Heart left ventricle (tissue), 16 donors: ENCODE measurements around the gene USP6NL. TPM values are rescaled to one million over a fixed set of nuclear protein-coding genes. Genes with fewer than 3 reads are reported as not detected.
A peak's percentile ranks its signal among the peaks of the same experiment; 100 is the strongest.

ENCODE experiments used
- ATAC-seq, 4 donors: fragments of 200-7000 bp; cut with Tn5 transposase; one replicate each; pipeline ENCODE4 v1.9.1; 2020 to 2022; ENCODE audit warnings: moderate library complexity in 4 of 4, mild to moderate bottlenecking in 3 of 4, moderate number of reproducible peaks in 1 of 4
- DNase-seq, 5 donors: peaks; one replicate each; pipeline ENCODE4 v3.0.0-alpha.2; 2020
- H3K27ac ChIP-seq, 12 donors: fragments of 200-600 bp; sonication (generic) in 4 of 12; one replicate each; pipeline versions ENCODE4 v1.5.0 to v1.8.0; 2016 to 2022; ENCODE audit warnings: mild to moderate bottlenecking in 2 of 12
- H3K27me3 ChIP-seq, 9 donors: fragments of 200-600 bp; sonication (generic) in 2 of 9; one replicate each; pipeline versions ENCODE4 v1.5.1 to v1.8.0; 2016 to 2022; ENCODE audit warnings: mild to moderate bottlenecking in 3 of 9
- H3K36me3 ChIP-seq, 9 donors: fragments of 200-600 bp; sonication (generic) in 2 of 9; one replicate each; pipeline versions ENCODE4 v1.5.0 to v1.8.0; 2018 to 2022; ENCODE audit warnings: mild to moderate bottlenecking in 2 of 9
- H3K4me1 ChIP-seq, 12 donors: fragments of 200-600 bp; sonication (generic) in 4 of 12; one replicate each; pipeline versions ENCODE4 v1.5.0 to v1.8.0; 2016 to 2022; ENCODE audit warnings: mild to moderate bottlenecking in 3 of 12
- H3K4me3 ChIP-seq, 12 donors: fragments of 200-600 bp; sonication (generic) in 4 of 12; one replicate each; pipeline versions ENCODE4 v1.5.0 to v1.8.0; 2017 to 2022; ENCODE audit warnings: mild to moderate bottlenecking in 9 of 12, moderate library complexity in 4 of 12
- H3K9me3 ChIP-seq, 12 donors: fragments of 200-600 bp; sonication (generic) in 4 of 12; one replicate each; pipeline versions ENCODE4 v1.5.0 to v1.8.0; 2016 to 2022; ENCODE audit warnings: mild to moderate bottlenecking in 1 of 12
- POLR2A ChIP-seq, 2 donors: fragments of 450-650 bp; IDR thresholded peaks; one replicate each; pipeline ENCODE4 v1.6.1; 2017; ENCODE audit warnings: antibody characterized with exemption in 2 of 2, mild to moderate bottlenecking in 2 of 2, moderate library complexity in 2 of 2
- WGBS, 4 donors: extraction: QIAGEN DNeasy Blood & Tissue Kit in 2 of 4; methylation state at CpG; one replicate each; pipeline versions ENCODE4 v1.1.5 to v1.1.7; 2013 to 2018; 5-methylcytosine and 5-hydroxymethylcytosine counted together
- intact Hi-C, 10 donors: fragments of 100-400 bp; cut with DNase I; formaldehyde crosslinking; loops; one replicate each; pipeline versions ENCODE4 v1.11.1 to v1.14.2; 2022
- long read RNA-seq, 3 donors: library from polyadenylated mRNA; unstranded; transcript quantifications; one replicate each; pipeline ENCODE4 v2.0.0, GENCODE V29; 2020 to 2021
- polyA plus RNA-seq, 2 donors: library from polyadenylated mRNA; stranded (reverse); fragments of 200-250 nt; gene quantifications; one replicate each; pipeline ENCODE4 v1.2.3, GENCODE V29; 2013
- total RNA-seq, 9 donors: library from RNA; depleted of rRNA in 2 of 9; stranded (reverse); fragments of >200 nt in 2 of 9; fragmentation: NEBNext Ultra II Directional in 3 of 9; extraction: Animal tissue kit (Norgen Biotek cat#: 25700) in 3 of 9; gene quantifications; one replicate each; pipeline versions ENCODE4 v1.1.0 to v1.2.4, GENCODE V29; 2016 to 2023
- TF ChIP-seq, protein P1 (sequence below), 12 donors: fragments of 200-600 bp; sonication (generic) in 4 of 12; IDR thresholded peaks; one replicate each; pipeline versions ENCODE4 v1.5.0 to v1.8.0; 2018 to 2022; ENCODE audit warnings: antibody characterized with exemption in 12 of 12, mild to moderate bottlenecking in 5 of 12
- donor health status: ischemic (EF 13 %, LVEDD 7.1; RV severe dilation, severe dysfunction).
- donor health status: healthy with polysubstance abuse.
- donor health status: DM: no; HTN: yes; CAD: no.
- donor health status: DM: no; HTN: no; CAD: no.
- donor health status: ischemic (EF 25% LVEDD 6.9; RV normal size, moderate dysfunction).
- donor health status: ischemic (EF 25% LVEDD 5.7; RV mildly dilated, moderate dysfunction).
- donor health status: healthy.
- donor health status: DM: yes; HTN: yes; CAD: no.
- donor health status: ischemic (EF 35%, LVEDD 5.7; RV mildly dilated, moderate dysfunction).
- donor health status: nonischemic (EF 11% LVEDD 7.7; RV severe dilation, severe dysfunction).
- donor health status: DM: yes; HTN: yes; CAD: no.
- donor health status: PGD.
- donor health status: ischemic (EF 29% LVEDD 5.4; RV normal size, mild dysfunction).
- donor health status: nonischemic (EF 23%, LVEDD 6.1; RV moderate dilation, normal function).

USP6NL gene
- 10 to 100 TPM in 3 of 9 donors, 1 to 10 TPM in 6; 5.7 to 12.2 (median 9.7) TPM for total RNA-seq
- 1 to 10 TPM; 1.3 to 8.6 TPM for polyA plus RNA-seq
- long read RNA-seq, donor 1, full-length matches to known transcripts, result 1 of 2 reads
- long read RNA-seq, donor 1, partial matches to known transcripts, result 0 of 2 reads
- long read RNA-seq, donor 1, other reads (novel, unspliced or antisense), result 1 of 2 reads
- long read RNA-seq, donor 2, full-length matches to known transcripts, result 4 of 9 reads
- long read RNA-seq, donor 2, partial matches to known transcripts, result 1 of 9 reads
- long read RNA-seq, donor 2, other reads (novel, unspliced or antisense), result 4 of 9 reads
- long read RNA-seq, donor 3, full-length matches to known transcripts, result 2 of 9 reads
- long read RNA-seq, donor 3, partial matches to known transcripts, result 0 of 9 reads
- long read RNA-seq, donor 3, other reads (novel, unspliced or antisense), result 7 of 9 reads

DNA sequence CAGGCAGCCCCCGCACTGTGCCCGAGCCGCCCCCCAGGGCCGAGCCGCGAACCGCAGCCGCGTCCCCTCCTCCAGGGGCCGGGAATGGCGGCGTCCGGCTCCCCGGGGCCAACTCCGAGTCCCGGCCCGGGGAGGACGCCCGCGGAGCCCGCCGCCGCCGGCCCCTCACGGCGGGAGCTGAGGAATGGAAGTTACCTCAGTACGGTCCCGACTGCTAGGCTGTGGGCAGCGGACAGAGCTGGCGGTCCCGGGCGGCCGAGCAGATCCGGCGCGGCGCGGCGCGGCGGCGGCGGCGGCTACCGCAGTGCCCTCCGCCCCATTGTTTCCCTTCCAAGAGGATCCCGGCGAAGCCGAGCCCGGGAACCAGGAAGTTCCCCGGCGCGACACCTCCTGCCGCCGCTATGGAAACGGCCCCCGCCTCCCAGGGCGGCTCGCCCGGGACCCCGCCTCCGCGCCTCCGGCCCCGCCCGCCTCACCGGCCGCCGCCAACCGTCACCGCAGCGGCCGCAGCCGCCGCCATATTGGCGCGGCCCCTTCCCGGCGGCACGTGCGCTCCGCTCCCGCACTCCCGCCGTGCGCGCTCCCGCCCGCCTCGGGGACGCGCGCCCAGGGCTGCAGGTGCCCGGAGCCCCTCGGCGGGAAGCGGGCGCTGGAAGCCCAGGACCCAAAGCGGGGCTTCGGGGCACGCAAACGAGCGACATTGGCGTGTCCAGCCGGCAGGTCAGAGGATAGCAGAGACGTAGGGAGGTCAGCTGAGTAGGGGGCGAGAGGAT, at the start of gene USP6NL:
Gene USP6NL (minus strand): TSS at position 403 of the 773 bp plus-strand sequence. CDS start 14,016 bp downstream, outside the sequence.
- Histone ChIP-seq H3K4me3 (peak within 1 kb of the TSS; percentile 74 to 96 (median 90)), H3K27me3 (no peaks in the 10 kb centered on the region), H3K36me3 (no peaks in the 10 kb centered on the region), H3K9me3 (no peaks in the 10 kb centered on the region), H3K4me1 (peaks cover 0 to 30% (median 10%) of the 10 kb centered on the region in 12 donors), H3K27ac (peak within 1 kb of the TSS; percentile 84 to 92 (median 89))
- DNase-seq (peak; percentile 93 to 95 (median 93)), ATAC-seq (peak; percentile 88 to 98 (median 98))
- 0 to 1% (median 0%) methylated on average over 13 to 107 of the region's 107 CpGs for WGBS, 4 donors
- intact Hi-C loops, result loop anchor here in 8 of 10 donors (5.0 to 10.0 kb wide), 6 partner anchors 73 to 113 kb away; no protein-coding TSS in a partner anchor
- TF ChIP-seq, protein P1, sequence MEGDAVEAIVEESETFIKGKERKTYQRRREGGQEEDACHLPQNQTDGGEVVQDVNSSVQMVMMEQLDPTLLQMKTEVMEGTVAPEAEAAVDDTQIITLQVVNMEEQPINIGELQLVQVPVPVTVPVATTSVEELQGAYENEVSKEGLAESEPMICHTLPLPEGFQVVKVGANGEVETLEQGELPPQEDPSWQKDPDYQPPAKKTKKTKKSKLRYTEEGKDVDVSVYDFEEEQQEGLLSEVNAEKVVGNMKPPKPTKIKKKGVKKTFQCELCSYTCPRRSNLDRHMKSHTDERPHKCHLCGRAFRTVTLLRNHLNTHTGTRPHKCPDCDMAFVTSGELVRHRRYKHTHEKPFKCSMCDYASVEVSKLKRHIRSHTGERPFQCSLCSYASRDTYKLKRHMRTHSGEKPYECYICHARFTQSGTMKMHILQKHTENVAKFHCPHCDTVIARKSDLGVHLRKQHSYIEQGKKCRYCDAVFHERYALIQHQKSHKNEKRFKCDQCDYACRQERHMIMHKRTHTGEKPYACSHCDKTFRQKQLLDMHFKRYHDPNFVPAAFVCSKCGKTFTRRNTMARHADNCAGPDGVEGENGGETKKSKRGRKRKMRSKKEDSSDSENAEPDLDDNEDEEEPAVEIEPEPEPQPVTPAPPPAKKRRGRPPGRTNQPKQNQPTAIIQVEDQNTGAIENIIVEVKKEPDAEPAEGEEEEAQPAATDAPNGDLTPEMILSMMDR (IDR thresholded peaks at IDR 0.05), result no peak
- TF ChIP-seq POLR2A (IDR thresholded peaks at IDR 0.05), result peak; percentile 5 to 81

DNA sequence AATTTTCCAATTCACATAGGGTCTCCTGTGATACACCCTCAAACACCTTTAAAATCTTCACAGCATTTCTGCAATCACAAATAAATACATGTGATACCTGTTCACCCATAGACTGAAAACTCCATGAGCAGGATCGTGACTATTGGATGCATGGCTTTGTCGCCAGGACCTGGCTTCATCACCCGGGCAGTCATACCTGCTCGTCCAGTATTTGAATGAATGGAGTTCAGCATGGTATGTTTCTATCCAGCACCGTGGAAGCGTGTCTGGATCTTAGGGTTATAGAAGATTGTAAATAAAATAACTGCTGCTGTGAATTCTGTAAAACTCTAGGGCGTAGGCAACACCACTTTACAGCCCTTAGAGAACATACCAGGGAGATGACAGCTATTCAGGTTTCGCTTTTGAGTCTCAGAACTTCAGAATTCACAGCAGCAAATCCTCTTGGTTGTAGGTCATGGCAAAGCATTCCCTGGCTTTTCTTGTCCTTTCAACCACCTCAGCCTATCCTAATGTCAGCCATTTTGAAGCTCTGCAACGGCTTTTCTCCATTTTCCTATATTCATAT, 47.4 kb upstream of the USP6NL start:
- no peaks in the 10 kb centered on the region for H3K9me3 ChIP-seq
- no peak for DNase-seq
- H3K27ac ChIP-seq, result no peak overlapping the region
- peaks cover 0 to 5% (median 0%) of the 10 kb centered on the region in 12 donors for H3K4me1 ChIP-seq
- no peak for ATAC-seq
- no peaks in the 10 kb centered on the region for H3K27me3 ChIP-seq
- intact Hi-C loops, result no loop called here
- H3K4me3 ChIP-seq, result no peak overlapping the region
- TF ChIP-seq, protein P1 (IDR thresholded peaks at IDR 0.05), result no peak
- no peak for TF ChIP-seq POLR2A (IDR thresholded peaks at IDR 0.05)
- no peaks in the 10 kb centered on the region for H3K36me3 ChIP-seq
- 90 to 96% (median 94%) methylated on average over 9 of the region's 9 CpGs for WGBS, 4 donors

DNA sequence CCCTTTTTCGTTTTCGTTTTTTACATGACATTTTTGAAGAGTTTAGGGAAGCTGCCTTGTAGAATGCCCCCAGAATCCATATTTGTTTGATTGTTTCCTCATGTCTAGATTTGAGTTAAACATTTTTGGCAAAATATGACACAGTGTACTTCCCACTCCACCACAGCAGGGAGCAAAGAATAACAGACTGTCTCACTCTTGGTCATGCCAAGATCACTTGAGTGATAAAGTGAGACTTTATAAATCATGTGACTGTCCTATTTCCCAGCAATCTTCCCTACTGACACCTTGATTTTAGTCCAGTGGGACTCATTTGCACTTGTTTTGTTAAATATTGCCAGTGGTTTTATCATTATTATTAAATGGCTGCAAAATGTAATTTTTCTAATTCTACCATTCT, 44.4 kb upstream of the USP6NL start:
- H3K9me3 ChIP-seq, result no peaks in the 10 kb centered on the region
- intact Hi-C loops, result no loop called here
- DNase-seq (no peak), ATAC-seq (no peak)
- H3K27ac ChIP-seq, result no peak overlapping the region
- no peaks in the 10 kb centered on the region for H3K36me3 ChIP-seq
- no peak overlapping the region for H3K4me3 ChIP-seq
- H3K27me3 ChIP-seq, result peaks cover 0 to 3% (median 0%) of the 10 kb centered on the region in 9 donors
- 68 to 81% (median 73%) methylated on average over 2 of the region's 2 CpGs for WGBS, 4 donors
- TF ChIP-seq, protein P1 (IDR thresholded peaks at IDR 0.05), result no peak
- TF ChIP-seq POLR2A (IDR thresholded peaks at IDR 0.05), result no peak
- peaks cover 0 to 4% (median 0%) of the 10 kb centered on the region in 12 donors for H3K4me1 ChIP-seq
